ENCODE data around the gene CAST.

Gene CAST

DNA sequence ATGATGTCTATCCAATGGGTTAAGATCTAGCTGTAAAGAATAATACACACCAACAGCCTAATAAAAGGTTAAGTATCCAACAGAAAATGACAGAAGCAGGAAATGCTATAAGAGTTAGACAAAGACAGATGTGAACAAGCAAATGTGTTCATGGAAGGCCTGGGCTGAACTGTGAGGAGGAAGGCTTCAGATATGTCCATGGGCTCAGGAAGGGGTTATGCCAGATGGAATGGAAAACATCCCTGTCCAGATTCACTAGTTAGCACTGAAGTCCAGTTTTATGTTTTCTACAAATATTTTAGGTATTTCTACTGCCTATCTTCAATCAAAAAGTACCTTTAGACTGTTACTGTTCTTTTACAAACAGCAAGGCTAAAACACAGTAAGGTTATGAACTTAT lies 118.5 kb downstream of the CAST start:
- H3K36me3 ChIP-seq (ENCODE audit: control insufficient read depth, insufficient read depth, low read length) = peaks cover 22% of the 10 kb centered on the region
- H3K9me3 ChIP-seq (ENCODE audit: control insufficient read depth, low read length) = no peaks in the 10 kb centered on the region
- H3K27ac ChIP-seq (ENCODE audit: low read depth, low read length, severe bottlenecking) = no peak overlapping the region
- H3K4me1 ChIP-seq (ENCODE audit: control insufficient read depth, insufficient read depth, low read length, poor library complexity, severe bottlenecking) = no peaks in the 10 kb centered on the region
- no peak overlapping the region for H3K4me3 ChIP-seq (ENCODE audit: extremely low read depth, insufficient read depth, low read length, poor library complexity, severe bottlenecking)

DNA sequence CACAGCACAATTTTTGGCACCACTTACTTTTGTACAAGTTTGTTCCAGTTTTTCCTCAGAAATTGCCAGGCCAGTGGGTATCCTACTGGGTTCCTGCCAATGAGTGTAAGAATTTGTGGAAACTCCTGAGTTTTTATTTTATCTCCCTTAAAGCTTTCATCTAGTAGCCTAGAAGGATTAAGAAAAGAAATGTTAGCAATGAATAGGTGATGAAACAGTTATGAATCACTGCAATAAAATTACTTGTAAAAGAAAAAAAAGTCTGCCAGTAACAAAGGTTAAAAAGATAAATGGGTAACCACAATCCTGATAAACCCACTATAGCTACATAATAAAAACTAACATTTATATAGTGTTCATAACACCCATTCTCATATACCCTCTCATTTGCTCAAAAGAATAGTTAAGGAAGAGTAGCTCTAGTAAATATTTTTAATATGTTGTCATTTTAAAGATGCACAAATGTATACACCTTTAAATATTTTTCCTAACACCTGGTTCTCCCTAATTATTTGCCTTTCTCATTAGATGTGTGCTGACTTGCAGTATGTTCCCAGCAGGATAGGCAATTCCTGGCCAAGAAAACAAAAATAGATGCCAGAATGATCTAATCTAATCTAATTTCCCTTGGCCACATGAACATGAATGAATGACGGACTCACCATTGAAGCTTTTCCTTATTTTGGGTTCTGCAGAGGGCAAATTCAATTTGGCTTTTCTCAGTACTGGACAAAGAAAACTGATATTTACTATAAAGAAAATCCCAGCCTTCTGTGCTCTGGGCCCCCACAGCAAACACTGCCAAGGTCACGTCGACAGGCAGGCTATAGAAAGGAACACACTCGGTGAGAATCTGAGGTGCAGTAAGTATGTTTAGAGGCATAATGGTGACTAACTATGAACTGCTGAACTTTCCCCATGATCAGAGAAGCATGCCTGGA lies 119.1 kb downstream of the CAST start:
- Histone ChIP-seq H3K4me1 (ENCODE audit: control insufficient read depth, insufficient read depth, low read length, poor library complexity, severe bottlenecking) (no peaks in the 10 kb centered on the region), H3K4me3 (ENCODE audit: extremely low read depth, insufficient read depth, low read length, poor library complexity, severe bottlenecking) (no peak overlapping the region), H3K27ac (ENCODE audit: low read depth, low read length, severe bottlenecking) (no peak overlapping the region), H3K36me3 (ENCODE audit: control insufficient read depth, insufficient read depth, low read length) (peaks cover 16% of the 10 kb centered on the region), H3K9me3 (ENCODE audit: control insufficient read depth, low read length) (no peaks in the 10 kb centered on the region)
- 70 to 100% methylated on average over 1 to 2 of the region's 4 CpGs for WGBS, 2 experiments (ENCODE audit: insufficient coverage in 2 of 2)

DNA sequence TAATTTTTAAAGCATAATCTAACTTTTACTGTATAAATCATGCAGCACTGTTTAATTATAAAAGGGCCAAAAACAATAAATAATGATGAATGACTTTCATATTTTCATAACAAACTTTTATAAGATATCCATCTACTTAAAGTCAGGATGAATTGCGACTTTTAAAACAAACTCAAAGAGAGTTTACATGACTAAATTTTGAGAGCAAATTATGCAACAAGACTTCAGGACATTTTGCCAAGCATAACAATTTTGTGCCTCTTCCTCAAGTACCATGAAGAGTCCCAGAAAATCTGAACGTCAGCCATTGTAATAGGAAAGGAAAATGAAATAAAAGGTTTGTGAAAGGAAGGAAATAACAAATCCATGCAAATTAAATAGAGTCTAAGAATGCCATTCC lies 121.2 kb downstream of the CAST start:
- no peaks in the 10 kb centered on the region for H3K4me1 ChIP-seq (ENCODE audit: control insufficient read depth, insufficient read depth, low read length, poor library complexity, severe bottlenecking)
- no peaks in the 10 kb centered on the region for H3K9me3 ChIP-seq (ENCODE audit: control insufficient read depth, low read length)
- WGBS, 2 experiments (ENCODE audit: insufficient coverage in 2 of 2) = 100% methylated on average over 1 of the region's 2 CpGs; no CpG with 5 or more reads in 1 of the 2 experiments
- H3K4me3 ChIP-seq (ENCODE audit: extremely low read depth, insufficient read depth, low read length, poor library complexity, severe bottlenecking) = no peak overlapping the region
- peaks cover 9% of the 10 kb centered on the region for H3K36me3 ChIP-seq (ENCODE audit: control insufficient read depth, insufficient read depth, low read length)
- no peak overlapping the region for H3K27ac ChIP-seq (ENCODE audit: low read depth, low read length, severe bottlenecking)

DNA sequence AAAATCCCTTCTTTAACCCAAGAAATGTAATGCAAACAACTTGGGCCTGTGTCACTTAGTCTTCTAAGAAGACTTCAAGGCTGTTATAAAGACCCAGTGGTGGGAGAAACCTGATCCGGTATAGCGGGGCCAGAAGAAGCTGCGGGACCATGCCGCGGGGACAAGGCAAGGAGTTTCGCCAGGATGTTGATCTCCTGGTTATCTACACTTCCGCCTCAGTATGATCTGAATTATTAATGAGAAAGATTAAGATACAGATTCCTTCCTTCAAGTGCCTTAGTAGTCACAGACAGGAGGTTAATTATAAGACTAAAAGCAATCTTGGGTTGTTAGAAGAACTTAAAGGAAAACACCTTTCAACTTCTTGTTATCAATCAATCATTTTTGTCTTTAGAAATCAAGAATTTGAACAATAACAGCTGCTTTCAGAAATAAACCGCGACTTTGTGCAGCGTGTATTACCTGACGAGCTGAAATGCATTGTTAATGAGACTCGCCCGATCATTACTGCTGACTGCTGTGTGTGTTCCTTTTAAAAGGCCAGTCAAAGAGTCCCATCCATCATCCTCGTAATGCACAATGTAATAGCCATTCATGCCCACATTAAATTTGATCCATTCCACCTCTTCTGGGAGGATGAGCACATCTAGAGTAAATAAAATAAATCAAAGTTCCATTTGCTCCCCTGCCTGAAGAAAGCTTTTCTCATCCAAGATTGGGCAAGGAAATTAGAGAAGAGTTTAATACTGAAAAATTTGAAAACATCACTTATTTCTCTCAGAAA lies 123.3 kb downstream of the CAST start:
- no peaks in the 10 kb centered on the region for H3K4me1 ChIP-seq (ENCODE audit: control insufficient read depth, insufficient read depth, low read length, poor library complexity, severe bottlenecking)
- WGBS, 2 experiments (ENCODE audit: insufficient coverage in 2 of 2) = 89 to 91% methylated on average over 6 of the region's 14 CpGs
- no peaks in the 10 kb centered on the region for H3K36me3 ChIP-seq (ENCODE audit: control insufficient read depth, insufficient read depth, low read length)
- H3K27ac ChIP-seq (ENCODE audit: low read depth, low read length, severe bottlenecking) = no peak overlapping the region
- H3K9me3 ChIP-seq (ENCODE audit: control insufficient read depth, low read length) = no peaks in the 10 kb centered on the region
- H3K4me3 ChIP-seq (ENCODE audit: extremely low read depth, insufficient read depth, low read length, poor library complexity, severe bottlenecking) = no peak overlapping the region

DNA sequence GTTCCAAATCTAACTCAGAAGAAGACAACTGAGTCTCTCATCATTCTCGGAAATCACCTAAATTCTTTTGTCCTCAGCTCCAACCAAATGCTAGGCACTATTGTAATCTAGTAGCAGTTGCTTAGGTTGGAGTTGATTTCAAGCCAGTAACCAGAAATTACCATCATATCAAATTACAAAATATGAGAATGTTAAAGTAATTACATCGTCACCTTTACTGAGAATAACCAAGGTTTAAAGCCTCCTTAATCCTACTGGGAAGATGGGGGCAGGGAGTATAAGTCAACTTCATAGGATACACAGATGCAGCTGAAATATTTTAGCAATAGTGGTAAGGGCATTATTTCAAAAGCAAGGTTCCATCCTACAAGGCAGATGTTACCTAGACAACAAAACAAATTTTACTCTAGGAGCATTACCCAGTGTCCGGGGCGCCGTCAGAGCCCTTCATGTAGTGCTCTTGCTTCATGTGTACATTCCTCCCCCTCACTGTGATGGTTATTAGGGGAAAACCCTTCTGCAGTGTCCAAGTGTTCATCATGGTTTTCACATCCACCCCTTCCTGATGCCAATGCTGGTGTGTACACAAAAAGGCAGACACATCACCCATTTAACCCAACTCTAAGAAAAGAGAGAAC lies 126.1 kb downstream of the CAST start:
- WGBS, 2 experiments (ENCODE audit: insufficient coverage in 2 of 2) = 100% methylated on average over 3 of the region's 5 CpGs
- Histone ChIP-seq H3K9me3 (ENCODE audit: control insufficient read depth, low read length) (no peaks in the 10 kb centered on the region), H3K27ac (ENCODE audit: low read depth, low read length, severe bottlenecking) (no peak overlapping the region), H3K4me1 (ENCODE audit: control insufficient read depth, insufficient read depth, low read length, poor library complexity, severe bottlenecking) (peaks cover 8% of the 10 kb centered on the region), H3K4me3 (ENCODE audit: extremely low read depth, insufficient read depth, low read length, poor library complexity, severe bottlenecking) (no peak overlapping the region), H3K36me3 (ENCODE audit: control insufficient read depth, insufficient read depth, low read length) (no peaks in the 10 kb centered on the region)

DNA sequence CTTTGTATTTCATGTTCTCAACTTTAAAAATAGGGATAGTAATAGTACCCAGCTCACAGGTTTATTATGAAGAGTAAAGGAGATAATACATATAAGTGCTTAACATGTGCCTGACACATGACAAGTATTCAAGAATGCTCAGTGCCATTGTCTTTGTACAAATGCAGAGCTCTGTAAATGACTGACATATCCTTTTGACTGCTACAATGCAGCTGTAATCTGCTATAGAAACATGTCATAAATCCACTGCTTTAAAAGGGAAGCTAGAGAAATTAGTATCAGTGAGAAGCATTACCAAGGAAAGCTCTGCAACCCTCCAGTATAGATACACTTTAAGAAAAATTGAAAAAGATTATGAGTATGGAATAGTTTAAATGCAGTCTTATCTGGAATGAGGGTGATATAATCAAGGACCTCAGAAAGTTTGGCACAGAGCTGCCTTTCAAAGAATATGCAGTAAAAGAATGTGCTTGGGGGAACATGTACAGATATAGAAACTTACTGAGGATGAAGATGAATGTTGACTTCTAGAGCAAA lies 127.7 kb downstream of the CAST start:
- Histone ChIP-seq H3K4me3 (ENCODE audit: extremely low read depth, insufficient read depth, low read length, poor library complexity, severe bottlenecking) (no peak overlapping the region), H3K27ac (ENCODE audit: low read depth, low read length, severe bottlenecking) (no peak overlapping the region), H3K9me3 (ENCODE audit: control insufficient read depth, low read length) (no peaks in the 10 kb centered on the region), H3K36me3 (ENCODE audit: control insufficient read depth, insufficient read depth, low read length) (no peaks in the 10 kb centered on the region), H3K4me1 (ENCODE audit: control insufficient read depth, insufficient read depth, low read length, poor library complexity, severe bottlenecking) (peaks cover 8% of the 10 kb centered on the region)

DNA sequence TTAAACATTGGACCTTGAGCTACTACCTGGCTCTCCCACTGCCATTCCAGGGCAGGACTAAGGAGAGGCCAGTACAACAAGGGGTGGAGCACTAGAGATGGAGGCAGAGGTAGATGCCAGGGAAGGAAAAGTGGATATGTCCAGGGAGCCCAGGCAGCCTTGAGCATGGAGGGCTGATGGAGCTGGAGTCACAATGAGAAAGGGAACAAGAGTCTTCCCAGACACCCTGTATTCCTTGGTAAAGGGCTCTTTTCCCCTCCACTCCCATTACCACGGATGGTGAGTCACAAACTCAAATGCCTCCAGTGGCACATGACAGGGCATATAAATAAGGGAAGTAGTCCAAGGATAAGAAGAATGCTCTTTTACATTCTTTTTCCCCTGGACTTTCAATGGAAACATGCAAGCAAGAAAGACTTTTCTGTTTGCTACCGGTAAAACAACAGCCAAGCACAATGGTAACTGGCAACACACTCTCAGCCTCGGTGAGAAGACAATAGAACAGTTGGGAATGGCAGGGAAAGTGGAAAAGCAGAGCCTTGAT lies 128.9 kb downstream of the CAST start:
- 40% methylated on average over 1 of the region's 3 CpGs; no CpG with 5 or more reads in 1 of the 2 experiments for WGBS, 2 experiments (ENCODE audit: insufficient coverage in 2 of 2)
- Histone ChIP-seq H3K4me3 (ENCODE audit: extremely low read depth, insufficient read depth, low read length, poor library complexity, severe bottlenecking) (no peak overlapping the region), H3K9me3 (ENCODE audit: control insufficient read depth, low read length) (no peaks in the 10 kb centered on the region), H3K4me1 (ENCODE audit: control insufficient read depth, insufficient read depth, low read length, poor library complexity, severe bottlenecking) (peaks cover 8% of the 10 kb centered on the region), H3K36me3 (ENCODE audit: control insufficient read depth, insufficient read depth, low read length) (no peaks in the 10 kb centered on the region), H3K27ac (ENCODE audit: low read depth, low read length, severe bottlenecking) (peak overlapping the region; percentile 25)

DNA sequence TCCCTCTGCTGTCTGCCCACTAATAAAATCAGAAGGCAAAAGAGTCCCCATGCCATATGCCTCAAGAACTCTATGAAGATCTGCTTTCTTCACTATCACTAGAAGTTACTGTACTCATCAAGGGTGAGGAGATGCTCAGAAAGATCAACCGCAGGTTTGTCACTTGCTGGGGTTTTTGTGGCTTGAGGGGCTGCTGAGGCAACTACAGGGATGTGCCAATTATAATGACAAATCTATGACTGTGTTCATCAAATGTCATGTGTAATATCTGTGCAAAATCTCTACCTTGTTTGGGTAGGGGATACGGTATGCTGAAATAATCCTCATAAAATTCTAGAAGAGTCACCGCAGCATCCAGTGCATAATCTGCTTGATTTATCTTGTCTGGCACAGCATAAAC lies 132.6 kb downstream of the CAST start:
- Histone ChIP-seq H3K4me1 (ENCODE audit: control insufficient read depth, insufficient read depth, low read length, poor library complexity, severe bottlenecking) (peaks cover 8% of the 10 kb centered on the region), H3K9me3 (ENCODE audit: control insufficient read depth, low read length) (no peaks in the 10 kb centered on the region), H3K36me3 (ENCODE audit: control insufficient read depth, insufficient read depth, low read length) (peaks cover 9% of the 10 kb centered on the region), H3K4me3 (ENCODE audit: extremely low read depth, insufficient read depth, low read length, poor library complexity, severe bottlenecking) (no peak overlapping the region), H3K27ac (ENCODE audit: low read depth, low read length, severe bottlenecking) (no peak overlapping the region)
- WGBS, 2 experiments (ENCODE audit: insufficient coverage in 2 of 2) = 100% methylated on average over 1 to 3 of the region's 3 CpGs

DNA sequence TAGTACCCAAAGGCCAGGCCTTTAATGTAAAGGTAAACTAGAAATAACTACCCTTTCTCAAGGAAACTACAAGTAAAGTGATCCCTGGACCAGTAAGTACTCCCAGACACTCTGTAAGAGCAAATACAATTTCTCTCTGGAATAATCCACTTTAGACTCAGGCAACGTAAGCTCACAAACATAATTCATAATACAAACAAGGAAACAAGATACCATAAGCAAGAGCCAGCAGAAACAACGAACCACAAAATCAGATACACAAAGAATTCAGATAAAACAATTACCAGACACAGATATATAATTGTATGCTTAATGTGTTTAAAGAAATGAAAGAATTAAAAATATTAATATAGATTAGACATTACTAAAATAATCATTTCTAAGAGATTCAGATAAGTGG lies 133.4 kb downstream of the CAST start:
- 67% methylated on average over 1 of the region's 2 CpGs; no CpG with 5 or more reads in 1 of the 2 experiments for WGBS, 2 experiments (ENCODE audit: insufficient coverage in 2 of 2)
- peaks cover 9% of the 10 kb centered on the region for H3K36me3 ChIP-seq (ENCODE audit: control insufficient read depth, insufficient read depth, low read length)
- H3K4me1 ChIP-seq (ENCODE audit: control insufficient read depth, insufficient read depth, low read length, poor library complexity, severe bottlenecking) = peaks cover 8% of the 10 kb centered on the region
- H3K9me3 ChIP-seq (ENCODE audit: control insufficient read depth, low read length) = no peaks in the 10 kb centered on the region
- H3K4me3 ChIP-seq (ENCODE audit: extremely low read depth, insufficient read depth, low read length, poor library complexity, severe bottlenecking) = no peak overlapping the region
- no peak overlapping the region for H3K27ac ChIP-seq (ENCODE audit: low read depth, low read length, severe bottlenecking)

DNA sequence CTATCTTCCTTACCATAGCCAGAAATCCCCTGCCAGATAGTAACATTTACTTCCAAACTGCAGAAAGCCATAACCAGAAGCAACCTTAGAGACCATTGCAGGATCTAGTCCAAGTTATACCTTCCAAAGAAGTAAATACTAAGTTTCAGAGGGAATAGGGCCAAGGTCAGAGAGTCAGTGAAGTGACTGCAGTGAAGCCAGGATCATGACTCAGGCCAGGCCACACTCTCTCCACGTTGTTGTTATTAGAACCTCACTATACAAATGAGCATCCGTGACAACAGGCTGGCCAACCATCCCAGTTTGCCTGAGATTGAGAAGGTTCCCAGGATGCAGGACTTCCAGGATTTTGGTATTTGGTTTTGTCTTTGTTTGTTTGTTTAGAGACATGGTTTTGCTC lies 134.3 kb downstream of the CAST start:
- Histone ChIP-seq H3K36me3 (ENCODE audit: control insufficient read depth, insufficient read depth, low read length) (peaks cover 9% of the 10 kb centered on the region), H3K9me3 (ENCODE audit: control insufficient read depth, low read length) (no peaks in the 10 kb centered on the region), H3K4me1 (ENCODE audit: control insufficient read depth, insufficient read depth, low read length, poor library complexity, severe bottlenecking) (no peaks in the 10 kb centered on the region), H3K4me3 (ENCODE audit: extremely low read depth, insufficient read depth, low read length, poor library complexity, severe bottlenecking) (no peak overlapping the region), H3K27ac (ENCODE audit: low read depth, low read length, severe bottlenecking) (no peak overlapping the region)
- WGBS, 2 experiments (ENCODE audit: insufficient coverage in 2 of 2) = 100% methylated on average over 1 of the region's 2 CpGs; no CpG with 5 or more reads in 1 of the 2 experiments

Data from mesodermal cell (in vitro differentiated cells).